ENCODE measurements around the gene GPR151. TPM values are rescaled to one million over a fixed set of nuclear protein-coding genes. Genes with fewer than 3 reads are reported as not detected.
A peak's percentile ranks its signal among the peaks of the same experiment; 100 is the strongest.

Gene GPR151
- total and polyA plus RNA-seq, 2 of the 8 experiments (the other 6 are each of a cell fraction or from before 2014, with no cell fraction given) = 0.03 TPM; not detected in 1

DNA sequence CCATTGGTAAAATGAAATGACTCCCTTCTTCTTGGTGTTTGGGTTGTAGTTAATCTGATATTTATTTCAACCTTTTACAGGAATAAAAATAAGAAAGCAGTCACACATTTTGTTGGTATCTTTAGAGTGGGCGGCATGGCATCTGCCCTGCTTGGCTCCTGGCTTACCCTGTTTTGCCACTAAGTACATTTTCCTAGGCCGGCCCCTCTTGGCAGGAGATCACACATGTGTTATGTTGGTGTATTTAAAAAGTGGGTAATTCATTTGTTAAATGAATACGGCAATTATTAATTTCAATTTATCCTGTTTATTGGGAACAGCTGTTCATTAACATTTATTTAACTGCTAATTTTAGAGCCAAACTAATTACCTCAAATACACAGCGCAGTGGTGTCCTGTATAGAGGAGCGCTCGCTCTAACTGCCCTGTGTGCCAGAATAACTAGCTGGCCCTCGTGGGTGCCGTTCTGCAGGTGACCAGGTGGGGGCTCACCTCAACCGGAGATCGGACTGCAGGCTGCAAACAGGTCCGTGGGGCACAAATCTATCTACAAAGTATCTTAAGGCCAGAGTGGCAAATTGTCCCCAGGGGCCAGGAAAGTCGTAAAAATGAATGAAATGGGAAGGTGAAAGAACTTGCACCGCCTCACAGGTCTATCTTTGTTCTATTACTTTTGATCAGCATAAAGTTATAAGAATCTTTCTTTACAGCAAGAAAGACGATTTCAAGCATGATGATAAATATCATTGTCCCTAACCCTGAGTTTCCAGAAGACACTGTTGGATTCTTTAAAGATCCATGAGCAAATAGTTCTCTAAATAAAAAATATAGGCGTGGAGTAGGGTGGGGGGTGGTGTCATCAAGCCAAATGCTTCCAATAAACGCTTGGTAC is 26.2 kb upstream of the GPR151 start:
- Histone ChIP-seq H3K36me3 (ENCODE audit: control insufficient read depth in 2 of 4, insufficient read depth in 4 of 4, low read length in 3 of 4) (no peaks in the 10 kb centered on the region), H4K5ac (ENCODE audit: insufficient read length, low read depth, low read length) (no peak overlapping the region), H3K9me3 (ENCODE audit: insufficient read depth in 2 of 2, low read depth in 1 of 2, low read length in 1 of 2) (no peaks in the 10 kb centered on the region), H3K14ac (ENCODE audit: insufficient read length) (no peak overlapping the region), H3K79me2 (ENCODE audit: control insufficient read depth in 1 of 2, insufficient read depth in 2 of 2, low read length in 2 of 2) (no peaks in the 10 kb centered on the region), H3K27ac (ENCODE audit: low read depth, low read length) (no peak overlapping the region), H2AFZ (ENCODE audit: low read length) (no peak overlapping the region), H3K4me2 (ENCODE audit: insufficient read depth in 1 of 2, low read depth in 2 of 2, low read length in 2 of 2) (no peak overlapping the region), H2BK20ac (ENCODE audit: low read length) (no peak overlapping the region), H3K18ac (ENCODE audit: extremely low read depth, low read length) (no peak overlapping the region), H3K9ac (replicated peaks in 1 of 4; ENCODE audit: extremely low read depth in 1 of 4, low read depth in 3 of 4, low read length in 3 of 4) (no peak overlapping the region), H4K8ac (ENCODE audit: extremely low read depth, insufficient read depth, low read length) (no peak overlapping the region), H3K4me3 (ENCODE audit: extremely low read depth in 1 of 4, insufficient read depth in 2 of 4, low read depth in 3 of 4, low read length in 4 of 4) (no peak overlapping the region), H3K56ac (replicated peaks; ENCODE audit: insufficient read length, low read depth, low read length) (no peak overlapping the region), H2BK5ac (ENCODE audit: low read depth, low read length) (no peak overlapping the region), H4K20me1 (replicated peaks in 1 of 2; ENCODE audit: control insufficient read depth in 1 of 2, insufficient read depth in 2 of 2, low read length in 2 of 2) (no peaks in the 10 kb centered on the region), H3K4me1 (replicated peaks in 1 of 4; ENCODE audit: control insufficient read depth in 3 of 4, insufficient read depth in 4 of 4, low read length in 3 of 4) (peaks cover 0 to 3% (median 0%) of the 10 kb centered on the region in 4 experiments; a peak in 1 of 7 replicates), H3K23ac (ENCODE audit: insufficient read length) (no peak overlapping the region), H2BK120ac (replicated peaks; ENCODE audit: low read depth, low read length) (no peak overlapping the region), H3K4ac (replicated peaks; ENCODE audit: insufficient read length, low read depth, low read length) (no peak overlapping the region), H4K91ac (replicated peaks; ENCODE audit: insufficient read length, low read length) (no peak overlapping the region), H3K23me2 (ENCODE audit: low read depth, low read length) (no peaks in the 10 kb centered on the region), H2BK15ac (ENCODE audit: low read length) (no peak overlapping the region), H2AK5ac (ENCODE audit: low read depth, low read length) (no peak overlapping the region), H3K79me1 (ENCODE audit: low read depth, low read length) (no peaks in the 10 kb centered on the region), H3K27me3 (replicated peaks in 1 of 4; ENCODE audit: control insufficient read depth in 3 of 4, extremely low read depth in 1 of 4, insufficient read depth in 3 of 4, low read length in 3 of 4) (no peaks in the 10 kb centered on the region), H2BK12ac (ENCODE audit: low read depth, low read length) (no peak overlapping the region)
- ChIA-PET POLR2A (ENCODE audit: partially characterized antibody) (interaction anchor here (1.4 kb wide), 1 partner anchor 424 kb away, joined by 4 read pairs; no protein-coding TSS in a partner anchor), CTCF (ENCODE audit: partially characterized antibody) (interaction anchor here (0.6 to 6.1 kb wide), 51 partner anchors 9 to 1658 kb away, joined by 3 to 123 read pairs (median 4); partner anchors contain the start of gene GPR151)
- FAIRE-seq = peak; percentile 32
- 38% methylated on average over 16 of the region's 16 CpGs; no CpG with 5 or more reads in 1 of the 2 experiments for WGBS, 2 experiments (ENCODE audit: extremely low coverage in 1 of 2, insufficient coverage in 1 of 2, insufficient read length in 1 of 2, insufficient replicate concordance in 2 of 2, low coverage in 1 of 2, low lambda C conversion rate in 2 of 2, missing lambda C conversion rate in 1 of 2)
- DNase-seq (ENCODE audit: low read depth in 1 of 2, low spot score in 2 of 2) = peak; percentile 61 to 93
- TF ChIP-seq CBX5 (IDR thresholded peaks at IDR 0.05; ENCODE audit: low read depth, low read length) (no peak), TCF12 (IDR thresholded peaks at IDR 0.05; ENCODE audit: low read depth, low read length) (no peak), SIRT6 (IDR thresholded peaks at IDR 0.05; ENCODE audit: low read length) (no peak), YY1 (IDR thresholded peaks at IDR 0.05; ENCODE audit: low read depth, low read length) (0 out of 2 replicates have a peak, but pooled peaks have one; percentile 8), RXRA (IDR thresholded peaks at IDR 0.05; ENCODE audit: insufficient read depth, low read depth, low read length) (no peak), TEAD4 (IDR thresholded peaks at IDR 0.05; ENCODE audit: low read depth, low read length) (no peak), RBBP5 (IDR thresholded peaks at IDR 0.05; ENCODE audit: borderline replicate concordance, low read depth, low read length) (no peak), SRF (IDR thresholded peaks at IDR 0.05; ENCODE audit: low read depth, low read length) (no peak), ZNF274 (IDR thresholded peaks at IDR 0.05; ENCODE audit: borderline replicate concordance, extremely low read depth, low read length) (no peak)
- TF ChIP-seq, protein P1, sequence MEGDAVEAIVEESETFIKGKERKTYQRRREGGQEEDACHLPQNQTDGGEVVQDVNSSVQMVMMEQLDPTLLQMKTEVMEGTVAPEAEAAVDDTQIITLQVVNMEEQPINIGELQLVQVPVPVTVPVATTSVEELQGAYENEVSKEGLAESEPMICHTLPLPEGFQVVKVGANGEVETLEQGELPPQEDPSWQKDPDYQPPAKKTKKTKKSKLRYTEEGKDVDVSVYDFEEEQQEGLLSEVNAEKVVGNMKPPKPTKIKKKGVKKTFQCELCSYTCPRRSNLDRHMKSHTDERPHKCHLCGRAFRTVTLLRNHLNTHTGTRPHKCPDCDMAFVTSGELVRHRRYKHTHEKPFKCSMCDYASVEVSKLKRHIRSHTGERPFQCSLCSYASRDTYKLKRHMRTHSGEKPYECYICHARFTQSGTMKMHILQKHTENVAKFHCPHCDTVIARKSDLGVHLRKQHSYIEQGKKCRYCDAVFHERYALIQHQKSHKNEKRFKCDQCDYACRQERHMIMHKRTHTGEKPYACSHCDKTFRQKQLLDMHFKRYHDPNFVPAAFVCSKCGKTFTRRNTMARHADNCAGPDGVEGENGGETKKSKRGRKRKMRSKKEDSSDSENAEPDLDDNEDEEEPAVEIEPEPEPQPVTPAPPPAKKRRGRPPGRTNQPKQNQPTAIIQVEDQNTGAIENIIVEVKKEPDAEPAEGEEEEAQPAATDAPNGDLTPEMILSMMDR (IDR thresholded peaks at IDR 0.05; ENCODE audit: control extremely low read depth in 1 of 3, insufficient read depth in 1 of 3, low read depth in 1 of 3, low read length in 3 of 3) = peak; percentile 89 to 100 (median 94)
